ENCODE data around the gene CASP2. TPM values are rescaled to one million over a fixed set of nuclear protein-coding genes. Genes with fewer than 3 reads are reported as not detected.

The CASP2 gene
- total RNA-seq, 1 donor from 2014 or later = 6.8 TPM

DNA sequence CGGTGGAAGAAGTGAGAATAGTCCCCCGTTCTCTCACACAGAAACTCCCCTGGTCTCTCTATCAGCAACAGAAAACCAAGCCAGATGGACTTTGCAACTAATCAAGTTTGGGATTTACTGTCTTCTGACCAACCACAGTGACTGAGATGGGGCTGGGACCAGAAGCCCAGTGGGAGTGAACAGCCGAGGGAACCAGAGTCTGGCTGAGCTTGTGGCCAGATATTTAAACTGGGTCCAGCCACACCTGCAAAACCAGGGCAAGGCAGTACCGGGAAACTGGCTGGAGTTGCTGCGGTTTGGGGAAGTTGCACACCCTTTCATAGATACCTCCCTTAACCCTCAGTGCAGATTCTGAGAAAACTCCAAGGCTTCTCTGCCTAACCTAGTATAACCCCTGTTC lies 18.9 kb upstream of the CASP2 start:
- FAIRE-seq (no peak), DNase-seq (ENCODE audit: low read depth) (no peak)
- no peak overlapping the region for H3K4me3 ChIP-seq (ENCODE audit: low read depth, low read length)
- TF ChIP-seq, protein P1, sequence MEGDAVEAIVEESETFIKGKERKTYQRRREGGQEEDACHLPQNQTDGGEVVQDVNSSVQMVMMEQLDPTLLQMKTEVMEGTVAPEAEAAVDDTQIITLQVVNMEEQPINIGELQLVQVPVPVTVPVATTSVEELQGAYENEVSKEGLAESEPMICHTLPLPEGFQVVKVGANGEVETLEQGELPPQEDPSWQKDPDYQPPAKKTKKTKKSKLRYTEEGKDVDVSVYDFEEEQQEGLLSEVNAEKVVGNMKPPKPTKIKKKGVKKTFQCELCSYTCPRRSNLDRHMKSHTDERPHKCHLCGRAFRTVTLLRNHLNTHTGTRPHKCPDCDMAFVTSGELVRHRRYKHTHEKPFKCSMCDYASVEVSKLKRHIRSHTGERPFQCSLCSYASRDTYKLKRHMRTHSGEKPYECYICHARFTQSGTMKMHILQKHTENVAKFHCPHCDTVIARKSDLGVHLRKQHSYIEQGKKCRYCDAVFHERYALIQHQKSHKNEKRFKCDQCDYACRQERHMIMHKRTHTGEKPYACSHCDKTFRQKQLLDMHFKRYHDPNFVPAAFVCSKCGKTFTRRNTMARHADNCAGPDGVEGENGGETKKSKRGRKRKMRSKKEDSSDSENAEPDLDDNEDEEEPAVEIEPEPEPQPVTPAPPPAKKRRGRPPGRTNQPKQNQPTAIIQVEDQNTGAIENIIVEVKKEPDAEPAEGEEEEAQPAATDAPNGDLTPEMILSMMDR (IDR thresholded peaks at IDR 0.05; ENCODE audit: insufficient read depth, low read length, severe bottlenecking) = no peak
- H3K27me3 ChIP-seq (ENCODE audit: control insufficient read depth, insufficient read depth, low read length) = no peaks in the 10 kb centered on the region
- peaks cover 16% of the 10 kb centered on the region for H3K36me3 ChIP-seq (ENCODE audit: control insufficient read depth, insufficient read depth, low read length)

DNA sequence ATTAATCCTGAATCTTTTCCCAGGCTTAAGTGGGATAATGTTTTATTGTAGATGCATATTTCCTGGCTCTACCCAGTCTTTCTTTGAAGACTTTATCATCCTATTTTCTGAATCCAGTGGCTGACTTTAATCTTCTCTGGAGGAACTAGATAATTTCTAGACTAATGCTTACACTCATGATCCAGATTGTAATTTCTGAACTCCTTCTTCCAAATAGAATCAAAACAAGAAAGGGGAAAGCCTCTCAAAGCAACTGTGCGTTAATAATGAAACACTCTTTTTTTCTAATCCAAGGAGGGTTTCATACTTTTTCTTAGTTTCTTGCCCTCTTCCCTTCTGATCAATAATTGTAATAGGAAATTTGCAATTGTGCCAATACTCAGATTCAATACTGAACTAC lies 16.9 kb upstream of the CASP2 start:
- TF ChIP-seq, protein P1 (IDR thresholded peaks at IDR 0.05; ENCODE audit: insufficient read depth, low read length, severe bottlenecking) = no peak

DNA sequence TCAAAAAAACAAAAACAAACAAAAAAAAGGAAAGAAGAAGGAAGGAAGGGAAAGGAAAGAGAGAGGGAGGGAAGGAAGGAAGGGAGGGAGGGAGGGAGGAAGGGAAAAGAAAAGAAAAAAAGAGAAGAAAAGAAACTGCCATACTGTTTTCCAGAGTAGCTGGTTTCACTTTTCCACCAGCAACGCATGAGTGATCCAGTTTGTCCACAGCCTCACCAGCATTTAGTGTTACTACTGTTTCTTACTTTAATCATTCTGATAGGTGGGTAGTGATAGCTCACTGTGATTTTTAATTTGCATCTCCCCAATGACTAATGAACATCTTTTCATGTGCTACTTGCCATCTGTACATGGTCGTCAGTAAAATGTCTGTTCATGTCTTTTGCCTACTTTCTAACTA lies 15.3 kb upstream of the CASP2 start:
- Histone ChIP-seq H3K4me3 (ENCODE audit: low read depth, low read length) (no peak overlapping the region), H3K36me3 (ENCODE audit: control insufficient read depth, insufficient read depth, low read length) (peaks cover 7% of the 10 kb centered on the region), H3K27me3 (ENCODE audit: control insufficient read depth, insufficient read depth, low read length) (no peaks in the 10 kb centered on the region)
- TF ChIP-seq, protein P1 (IDR thresholded peaks at IDR 0.05; ENCODE audit: insufficient read depth, low read length, severe bottlenecking) = no peak
- FAIRE-seq (no peak), DNase-seq (ENCODE audit: low read depth) (no peak)

More for the DNA sequence above, 16.9 kb upstream of the CASP2 start:
- H3K36me3 ChIP-seq (ENCODE audit: control insufficient read depth, insufficient read depth, low read length) = peaks cover 12% of the 10 kb centered on the region
- no peaks in the 10 kb centered on the region for H3K27me3 ChIP-seq (ENCODE audit: control insufficient read depth, insufficient read depth, low read length)
- DNase-seq (ENCODE audit: low read depth) (no peak), FAIRE-seq (no peak)
- no peak overlapping the region for H3K4me3 ChIP-seq (ENCODE audit: low read depth, low read length)

DNA sequence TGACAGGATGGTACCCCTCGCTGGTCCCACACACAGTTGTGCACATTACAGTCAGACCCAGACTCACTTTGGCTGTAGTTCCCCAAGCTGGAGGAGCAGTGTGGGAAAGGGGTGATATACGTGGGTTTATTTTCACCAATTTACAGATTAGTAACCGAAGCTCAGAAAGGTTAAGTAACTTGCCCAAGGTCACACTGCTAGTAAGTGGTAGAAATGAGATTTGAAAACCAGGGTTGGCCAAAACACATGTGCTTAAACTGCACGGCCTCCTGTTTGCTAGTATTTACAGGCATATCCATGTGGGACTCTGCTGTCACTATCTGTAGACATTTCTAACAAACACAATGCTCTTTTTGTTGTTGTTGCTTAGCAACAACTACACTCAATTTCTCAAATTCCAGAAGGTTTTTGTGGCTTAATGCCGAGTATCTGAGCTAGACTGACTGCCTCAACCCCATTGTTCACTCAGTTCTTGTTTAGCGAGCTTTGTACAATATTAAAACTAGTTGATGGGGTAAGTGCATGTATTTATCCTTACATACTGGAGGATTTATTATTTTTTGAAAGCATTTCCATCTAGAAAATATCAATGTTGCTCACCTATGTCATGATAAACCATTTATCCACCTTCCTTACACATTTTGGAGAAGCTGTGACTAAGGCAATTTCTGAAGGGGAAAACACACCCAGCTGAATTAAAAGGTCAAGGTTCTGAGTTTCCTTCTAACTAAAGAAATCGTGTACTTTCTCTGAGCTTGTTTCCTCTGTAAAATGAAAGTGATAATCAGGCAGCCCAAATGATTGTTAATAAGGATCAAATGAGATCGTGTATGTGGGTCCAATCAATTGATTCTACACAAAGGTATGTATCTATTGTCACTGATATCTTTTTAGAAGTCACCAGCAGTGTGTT lies 8.7 kb upstream of the CASP2 start:
- DNase-seq (ENCODE audit: low read depth) = peak; percentile 56
- no peak for FAIRE-seq
- TF ChIP-seq, protein P1 (IDR thresholded peaks at IDR 0.05; ENCODE audit: insufficient read depth, low read length, severe bottlenecking) = no peak
- Histone ChIP-seq H3K36me3 (ENCODE audit: control insufficient read depth, insufficient read depth, low read length) (no peaks in the 10 kb centered on the region), H3K27me3 (ENCODE audit: control insufficient read depth, insufficient read depth, low read length) (no peaks in the 10 kb centered on the region), H3K4me3 (ENCODE audit: low read depth, low read length) (no peak overlapping the region)

DNA sequence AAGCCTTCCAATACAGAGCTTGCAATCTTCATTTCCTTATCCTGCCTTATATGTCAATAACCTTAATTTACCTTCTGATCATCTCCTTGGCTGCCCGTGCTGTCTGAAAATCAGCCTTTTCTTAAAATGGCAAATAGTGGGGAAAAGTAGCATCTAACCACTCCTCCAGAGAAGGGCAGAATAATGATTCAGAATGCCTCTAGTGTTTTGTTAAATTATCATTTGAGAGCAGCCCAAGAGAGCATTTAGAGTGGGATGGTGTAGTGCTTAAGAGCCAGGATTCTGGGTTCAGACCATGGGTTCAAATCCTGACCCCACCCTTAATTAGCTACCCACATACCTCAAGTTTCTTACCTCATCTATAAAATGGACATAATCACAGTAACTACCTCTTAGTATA lies 8.0 kb upstream of the CASP2 start:
- Histone ChIP-seq H3K4me3 (ENCODE audit: low read depth, low read length) (no peak overlapping the region), H3K27me3 (ENCODE audit: control insufficient read depth, insufficient read depth, low read length) (no peaks in the 10 kb centered on the region), H3K36me3 (ENCODE audit: control insufficient read depth, insufficient read depth, low read length) (no peaks in the 10 kb centered on the region)
- TF ChIP-seq, protein P1 (IDR thresholded peaks at IDR 0.05; ENCODE audit: insufficient read depth, low read length, severe bottlenecking) = no peak
- FAIRE-seq = no peak
- DNase-seq (ENCODE audit: low read depth) = no peak

Measured in bronchial epithelial cell (primary cell).